Kidney glomerular epithelial cell (primary cell): Measurements from ENCODE around the gene METTL8.
"Not testable (repeated sequence)": the region's sequence is repeated elsewhere in the genome, so short reads cannot be mapped to it uniquely, and the experiment has no call there.

Source experiments
- DNase-seq: peaks from one replicate; lab custom pipeline; 2025; lab: John Stamatoyannopoulos, UW

METTL8 gene

DNA sequence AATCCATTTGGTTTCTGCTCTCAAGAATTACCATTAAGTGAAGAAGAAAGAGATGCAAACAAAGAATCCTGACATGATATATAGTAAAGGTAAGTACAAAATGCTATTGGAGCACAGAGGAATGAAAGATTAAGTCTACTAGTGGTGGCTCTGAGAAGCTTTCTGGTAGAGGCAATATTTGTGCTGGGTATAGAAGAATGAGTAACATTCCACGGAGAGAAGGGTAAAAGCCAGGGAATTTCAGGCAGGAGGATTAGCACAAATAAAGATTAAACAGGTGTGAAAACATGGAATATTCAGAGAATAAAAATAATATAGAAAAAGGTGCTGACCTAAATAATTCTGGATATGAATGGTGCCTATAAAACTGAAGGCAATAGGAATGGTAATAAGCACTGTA, 31.8 kb downstream of the METTL8 start:
- no peak for DNase-seq

DNA sequence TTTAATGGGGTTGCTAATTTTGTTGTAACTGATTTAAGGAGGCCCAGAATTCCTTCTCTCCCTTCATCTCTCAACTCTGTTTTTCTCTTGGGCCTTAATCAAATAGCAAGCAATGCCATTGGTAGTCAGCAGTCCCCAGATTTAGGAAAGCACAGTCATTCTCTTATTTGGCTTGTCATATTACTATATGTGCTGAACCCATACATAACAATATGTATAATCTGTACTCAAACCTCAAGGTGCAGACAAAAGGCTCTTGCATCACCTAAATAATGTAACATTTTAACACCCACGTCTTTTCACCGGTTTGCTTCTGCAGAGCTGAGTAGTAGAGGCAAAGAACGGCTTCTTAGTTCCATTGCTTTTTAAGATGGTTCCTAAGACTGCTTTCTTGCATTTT, 33.4 kb downstream of the METTL8 start:
- DNase-seq: no peak

DNA sequence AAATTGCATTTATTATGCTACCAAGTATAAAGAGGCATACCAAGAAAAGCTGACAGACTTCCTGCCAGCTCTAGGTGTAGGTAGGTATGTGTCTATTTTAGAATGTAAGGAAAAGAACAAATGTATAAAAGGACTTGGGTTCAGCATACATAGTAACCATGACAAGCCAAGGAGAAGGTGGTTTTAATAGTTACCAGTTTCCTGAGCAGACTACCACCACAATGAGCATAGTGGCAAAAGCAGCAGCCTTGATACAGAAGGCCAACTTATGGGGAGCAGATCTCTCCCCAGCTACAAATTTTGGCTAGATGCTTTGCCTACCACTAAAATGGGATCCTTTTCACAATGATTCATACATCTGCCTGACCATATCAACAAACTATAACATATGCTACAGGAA, 34.5 kb downstream of the METTL8 start:
- DNase-seq: no peak

GRCh38 chr2:171394164-171394740, 39.5 kb downstream of the METTL8 start:
- DNase-seq: no peak

- DNase-seq: no peak
Measured at GRCh38 chr2:171393487-171393886, 40.3 kb downstream of the METTL8 start.

GRCh38 chr2:171391532-171391931, 42.3 kb downstream of the METTL8 start:
- DNase-seq: no peak

DNA sequence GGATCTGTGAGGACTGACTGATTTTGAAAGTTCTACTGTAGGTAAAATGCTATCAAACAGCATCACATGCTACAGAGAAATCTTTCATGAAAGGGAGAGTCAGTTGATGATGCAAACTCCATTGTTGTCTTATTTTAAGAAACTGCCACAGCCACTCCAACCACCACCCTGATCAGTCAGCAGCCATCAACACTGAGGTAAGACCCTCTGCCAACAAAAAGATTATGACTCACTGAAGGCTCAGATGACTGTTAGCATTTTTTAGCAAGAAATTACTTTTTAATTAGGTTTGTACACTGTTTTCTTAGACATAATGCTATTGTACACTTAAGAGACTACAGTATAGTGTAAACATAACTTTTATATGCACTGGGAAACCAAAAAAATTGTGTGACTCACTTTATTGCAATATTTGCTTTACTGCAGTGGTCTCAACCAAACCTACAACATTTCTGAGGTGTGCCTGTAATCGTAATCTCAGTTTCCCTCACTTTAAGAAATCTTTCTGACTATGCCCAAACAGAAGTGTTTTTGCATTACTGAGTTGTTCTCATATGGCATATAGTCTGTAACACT, 42.8 kb downstream of the METTL8 start:
- no peak for DNase-seq

DNA sequence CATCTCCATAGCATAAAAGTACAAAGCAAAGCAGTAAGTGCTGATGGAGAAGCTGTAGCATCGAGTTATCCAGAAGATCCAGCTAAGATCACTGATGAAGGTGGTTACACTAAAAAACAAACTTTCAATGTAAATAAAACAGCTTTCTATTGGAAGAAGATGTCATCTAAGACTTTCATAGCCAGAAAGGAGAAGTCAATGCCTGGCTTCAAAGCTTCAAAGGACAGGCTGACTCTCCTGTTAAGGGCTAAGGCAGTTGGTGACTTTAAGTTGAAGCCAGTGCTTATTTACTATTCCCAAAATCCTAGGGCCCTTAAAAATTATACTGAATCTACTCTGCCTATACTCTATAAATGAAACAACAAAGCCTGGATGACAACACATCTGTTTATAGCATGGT, 44.0 kb downstream of the METTL8 start:
- no peak for DNase-seq

GRCh38 chr2:171389325-171389724, 44.5 kb downstream of the METTL8 start:
- no peak for DNase-seq

GRCh38 chr2:171387052-171387451, 46.7 kb downstream of the METTL8 start:
- DNase-seq: no peak

DNA sequence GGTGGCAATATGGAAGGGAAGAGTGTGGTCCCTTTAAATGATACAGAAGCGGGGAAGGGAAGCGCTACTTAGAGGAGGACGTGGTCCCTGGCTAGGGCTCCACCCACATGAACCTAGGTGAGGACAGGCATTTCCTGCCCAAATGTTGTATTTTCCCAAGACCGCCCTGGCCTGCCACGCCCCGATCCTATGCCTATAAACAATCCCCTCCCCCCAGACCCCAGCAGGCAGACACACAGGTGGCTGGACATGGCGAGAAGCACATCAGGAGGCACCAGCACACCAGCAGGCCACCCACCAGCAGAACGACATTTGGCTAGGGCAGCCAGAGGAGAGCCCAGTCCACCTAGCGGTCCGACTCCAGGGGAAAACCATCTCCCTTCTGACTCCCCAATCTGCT, 47.2 kb downstream of the METTL8 start:
- no peak for DNase-seq

- no peak for DNase-seq
Measured at GRCh38 chr2:171383134-171383533, 50.7 kb downstream of the METTL8 start.

GRCh38 chr2:171382175-171382574, 51.6 kb downstream of the METTL8 start:
- not testable (repeated sequence) for DNase-seq

- not testable (repeated sequence) for DNase-seq
Measured at GRCh38 chr2:171377852-171378251, 55.9 kb downstream of the METTL8 start.

DNA sequence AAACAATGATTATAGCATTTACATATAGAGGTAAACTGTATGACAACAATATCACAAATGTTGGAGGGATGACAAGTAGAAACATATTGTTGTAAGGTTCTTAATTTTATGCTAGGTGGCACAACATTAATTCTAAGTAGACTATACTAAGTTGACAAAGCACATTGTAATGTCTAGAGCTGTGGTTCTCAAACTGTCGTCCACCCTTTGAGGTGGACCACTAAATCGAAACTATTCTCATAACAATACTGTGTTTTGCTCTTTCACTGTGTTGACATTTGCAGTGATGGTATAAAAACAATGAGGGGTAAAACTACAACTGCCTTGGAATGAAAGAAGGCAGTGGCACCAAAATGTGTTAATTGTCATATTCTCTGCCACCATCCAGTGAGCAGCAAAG, 66.1 kb downstream of the METTL8 start:
- DNase-seq: no peak

DNA sequence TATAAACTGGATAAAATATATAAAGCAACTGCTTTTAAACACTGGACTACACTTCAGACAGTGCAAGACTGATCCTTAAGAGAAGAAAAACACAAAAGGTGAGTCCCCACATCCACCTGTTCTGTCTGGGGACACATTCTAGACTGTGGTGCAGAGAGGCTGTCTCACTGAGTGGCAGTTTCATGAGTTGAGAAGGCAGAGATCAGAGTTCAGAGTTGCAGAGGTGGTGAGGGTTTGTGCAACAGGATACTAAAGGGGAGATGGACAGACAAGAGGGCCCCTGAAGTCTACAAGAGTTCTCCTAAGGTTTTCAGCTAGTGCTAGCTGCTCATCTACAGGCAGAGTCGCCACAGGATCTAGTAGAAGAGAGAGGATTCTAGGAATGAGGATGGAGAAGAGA, 68.0 kb downstream of the METTL8 start:
- DNase-seq: no peak

DNA sequence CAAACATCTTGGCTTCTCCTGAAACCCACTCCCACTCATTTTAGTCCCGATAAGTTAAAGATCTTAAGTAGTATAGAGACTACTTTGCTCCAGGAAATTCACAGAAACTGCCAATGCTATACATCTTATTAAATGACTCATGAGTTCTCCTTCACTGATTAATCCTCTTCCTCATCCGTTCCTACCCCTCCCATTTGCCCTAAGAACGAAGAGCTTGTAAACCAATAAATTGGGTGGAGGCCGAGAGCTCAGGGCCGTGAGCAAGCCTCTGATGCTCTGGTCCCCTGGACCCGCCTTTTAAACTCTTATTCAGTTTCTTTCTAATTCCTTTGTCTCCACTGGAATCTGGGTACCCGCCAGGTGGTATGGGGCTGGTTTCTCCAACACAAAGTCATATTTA, 68.6 kb downstream of the METTL8 start:
- DNase-seq: no peak

DNA sequence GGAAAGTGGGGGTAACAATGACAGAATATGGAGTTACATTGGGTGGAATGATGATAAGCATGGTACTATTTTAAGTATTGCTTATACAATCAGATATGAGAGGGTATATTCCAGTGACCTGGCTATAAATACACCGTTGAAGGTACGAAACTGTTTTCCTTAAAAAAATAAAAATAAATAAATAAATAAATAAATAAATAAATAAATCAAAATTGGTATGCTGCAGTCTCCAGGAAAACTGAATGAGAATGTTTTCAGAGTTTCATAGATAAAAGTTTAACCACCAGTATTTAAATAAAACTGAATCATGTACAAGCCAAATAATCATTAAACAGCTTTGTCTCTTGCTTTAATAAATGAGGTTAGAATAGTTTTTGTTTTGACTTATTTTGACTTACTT, 71.4 kb downstream of the METTL8 start:
- DNase-seq: no peak

GRCh38 chr2:171360905-171361304, 72.9 kb downstream of the METTL8 start:
- no peak for DNase-seq

DNA sequence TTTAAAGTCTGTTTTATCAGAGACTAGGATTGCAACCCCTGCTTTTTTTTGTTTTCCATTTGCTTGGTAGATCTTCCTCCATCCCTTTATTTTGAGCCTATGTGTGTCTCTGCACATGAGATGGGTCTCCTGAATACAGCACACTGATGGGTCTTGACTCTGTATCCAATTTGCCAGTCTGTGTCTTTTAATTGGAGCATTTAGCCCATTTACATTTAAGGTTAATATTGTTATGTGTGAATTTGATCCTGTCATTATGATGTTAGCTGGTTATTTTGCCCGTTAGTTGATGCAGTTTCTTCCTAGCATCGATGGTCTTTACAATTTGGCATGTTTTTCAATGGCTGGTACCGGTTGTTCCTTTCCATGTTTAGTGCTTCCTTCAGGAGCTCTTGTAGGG, 80.0 kb downstream of the METTL8 start:
- DNase-seq: not testable (repeated sequence)

DNA sequence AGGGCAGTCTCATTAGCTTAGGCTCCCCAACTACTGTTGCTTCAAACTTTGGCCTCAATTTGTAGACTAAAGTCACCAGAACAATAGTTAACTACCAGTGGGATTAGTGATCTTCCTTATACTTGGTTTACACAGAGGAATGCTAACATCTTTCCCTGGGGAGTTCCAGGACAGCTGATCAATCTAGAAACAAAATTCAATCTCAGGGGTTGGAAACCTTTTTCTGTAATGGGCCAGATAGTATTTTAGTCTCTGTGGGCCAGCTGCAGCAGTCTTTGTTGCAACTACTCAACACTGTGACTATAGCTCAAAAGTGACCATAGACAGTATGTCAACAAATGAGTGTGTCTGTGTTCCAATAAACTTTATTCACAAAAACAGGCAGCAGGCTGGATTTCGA, 85.7 kb downstream of the METTL8 start:
- no peak for DNase-seq

GRCh38 chr2:171347591-171348032, 86.2 kb downstream of the METTL8 start:
- peak; percentile 30 for DNase-seq

- DNase-seq: no peak
Measured at GRCh38 chr2:171346723-171347557, 86.8 kb downstream of the METTL8 start.
